Suprapubic skin (tissue), 4 donors: Measurements from ENCODE around the gene PPIL3. TPM values are rescaled to one million over a fixed set of nuclear protein-coding genes. Genes with fewer than 3 reads are reported as not detected.

Experiments used
- DNase-seq, 2 donors: peaks; one replicate each; pipeline ENCODE4 v3.0.0-alpha.2; 2019; ENCODE audit warnings: low spot score in 2 of 2
- H3K27ac ChIP-seq: fragments of 200-600 bp; sonication (generic); one replicate; pipeline ENCODE4 v1.5.1; 2019
- H3K27me3 ChIP-seq: fragments of 200-600 bp; sonication (generic); one replicate; pipeline ENCODE4 v1.5.1; 2019
- H3K36me3 ChIP-seq: fragments of 200-600 bp; sonication (generic); one replicate; pipeline ENCODE4 v1.5.1; 2019
- H3K4me1 ChIP-seq: fragments of 200-600 bp; sonication (generic); one replicate; pipeline ENCODE4 v1.5.1; 2019
- H3K4me3 ChIP-seq: fragments of 200-600 bp; sonication (generic); one replicate; pipeline ENCODE4 v1.5.1; 2019; ENCODE audit warnings: mild to moderate bottlenecking
- H3K9me3 ChIP-seq: fragments of 200-600 bp; sonication (generic); one replicate; pipeline ENCODE4 v1.5.1; 2019
- EP300 ChIP-seq: sonication (generic); formaldehyde crosslinking; IDR thresholded peaks from one replicate; pipeline ENCODE4 v1.6.1; 2017; ENCODE audit warnings: antibody characterized with exemption
- POLR2A ChIP-seq, 2 donors: fragments of 450-650 bp; IDR thresholded peaks; one replicate each; pipeline ENCODE4 v1.6.1; 2017; ENCODE audit warnings: antibody characterized with exemption in 2 of 2, mild to moderate bottlenecking in 2 of 2, moderate library complexity in 2 of 2
- POLR2AphosphoS5 ChIP-seq, 3 donors: sonication (generic); formaldehyde crosslinking; IDR thresholded peaks; one replicate each; pipeline ENCODE4 v1.6.1; 2017; ENCODE audit warnings: antibody characterized with exemption in 3 of 3
- WGBS: methylation state at CpG from one replicate; pipeline ENCODE4 v1.1.5; 2018; 5-methylcytosine and 5-hydroxymethylcytosine counted together
- total RNA-seq, 4 donors: library from RNA; depleted of rRNA; stranded (reverse); fragments of >200 nt; gene quantifications; one replicate each; pipeline ENCODE4 v1.1.0, GENCODE V29; 2016
- TF ChIP-seq, protein P1 (sequence below), 2 donors: fragments of 200-600 bp in 1 of 2; fragments of 450-650 bp in 1 of 2; sonication (generic) in 1 of 2; IDR thresholded peaks; one replicate each; pipeline ENCODE4 v1.5.1; 2016 to 2019; ENCODE audit warnings: antibody characterized with exemption in 2 of 2, mild to moderate bottlenecking in 1 of 2, moderate library complexity in 1 of 2

PPIL3 gene
- total RNA-seq, 4 donors from 2014 or later: 17.4 to 75.8 (median 22.5) TPM

DNA sequence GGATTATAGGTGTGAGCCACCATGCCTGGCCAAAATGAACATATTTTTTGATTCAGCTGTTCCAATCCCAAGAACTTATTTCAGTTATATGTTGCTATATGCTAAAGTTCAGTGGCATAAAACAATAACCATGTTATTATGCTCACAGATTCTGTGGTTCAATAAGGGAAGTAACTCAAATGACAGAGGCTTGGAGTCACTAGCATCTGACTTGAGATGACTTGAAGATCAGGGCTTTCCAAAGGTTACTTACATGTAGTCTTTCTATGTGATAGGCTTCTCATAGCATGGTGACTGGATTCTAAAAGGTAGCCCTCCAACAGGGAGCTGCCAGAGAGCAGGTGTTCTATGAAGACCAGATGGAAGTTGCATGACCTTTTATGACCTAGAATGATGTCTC lies 41.6 kb downstream of the PPIL3 start:
- Histone ChIP-seq H3K4me1 (no peaks in the 10 kb centered on the region), H3K36me3 (peaks cover 11% of the 10 kb centered on the region), H3K27ac (no peak overlapping the region), H3K9me3 (no peaks in the 10 kb centered on the region), H3K4me3 (no peak overlapping the region), H3K27me3 (no peaks in the 10 kb centered on the region)
- no peak for DNase-seq
- TF ChIP-seq POLR2A (IDR thresholded peaks at IDR 0.05): no peak
- no peak for TF ChIP-seq POLR2AphosphoS5 (IDR thresholded peaks at IDR 0.05)
- TF ChIP-seq EP300: no peak
- TF ChIP-seq, protein P1, sequence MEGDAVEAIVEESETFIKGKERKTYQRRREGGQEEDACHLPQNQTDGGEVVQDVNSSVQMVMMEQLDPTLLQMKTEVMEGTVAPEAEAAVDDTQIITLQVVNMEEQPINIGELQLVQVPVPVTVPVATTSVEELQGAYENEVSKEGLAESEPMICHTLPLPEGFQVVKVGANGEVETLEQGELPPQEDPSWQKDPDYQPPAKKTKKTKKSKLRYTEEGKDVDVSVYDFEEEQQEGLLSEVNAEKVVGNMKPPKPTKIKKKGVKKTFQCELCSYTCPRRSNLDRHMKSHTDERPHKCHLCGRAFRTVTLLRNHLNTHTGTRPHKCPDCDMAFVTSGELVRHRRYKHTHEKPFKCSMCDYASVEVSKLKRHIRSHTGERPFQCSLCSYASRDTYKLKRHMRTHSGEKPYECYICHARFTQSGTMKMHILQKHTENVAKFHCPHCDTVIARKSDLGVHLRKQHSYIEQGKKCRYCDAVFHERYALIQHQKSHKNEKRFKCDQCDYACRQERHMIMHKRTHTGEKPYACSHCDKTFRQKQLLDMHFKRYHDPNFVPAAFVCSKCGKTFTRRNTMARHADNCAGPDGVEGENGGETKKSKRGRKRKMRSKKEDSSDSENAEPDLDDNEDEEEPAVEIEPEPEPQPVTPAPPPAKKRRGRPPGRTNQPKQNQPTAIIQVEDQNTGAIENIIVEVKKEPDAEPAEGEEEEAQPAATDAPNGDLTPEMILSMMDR (IDR thresholded peaks at IDR 0.05): no peak

DNA sequence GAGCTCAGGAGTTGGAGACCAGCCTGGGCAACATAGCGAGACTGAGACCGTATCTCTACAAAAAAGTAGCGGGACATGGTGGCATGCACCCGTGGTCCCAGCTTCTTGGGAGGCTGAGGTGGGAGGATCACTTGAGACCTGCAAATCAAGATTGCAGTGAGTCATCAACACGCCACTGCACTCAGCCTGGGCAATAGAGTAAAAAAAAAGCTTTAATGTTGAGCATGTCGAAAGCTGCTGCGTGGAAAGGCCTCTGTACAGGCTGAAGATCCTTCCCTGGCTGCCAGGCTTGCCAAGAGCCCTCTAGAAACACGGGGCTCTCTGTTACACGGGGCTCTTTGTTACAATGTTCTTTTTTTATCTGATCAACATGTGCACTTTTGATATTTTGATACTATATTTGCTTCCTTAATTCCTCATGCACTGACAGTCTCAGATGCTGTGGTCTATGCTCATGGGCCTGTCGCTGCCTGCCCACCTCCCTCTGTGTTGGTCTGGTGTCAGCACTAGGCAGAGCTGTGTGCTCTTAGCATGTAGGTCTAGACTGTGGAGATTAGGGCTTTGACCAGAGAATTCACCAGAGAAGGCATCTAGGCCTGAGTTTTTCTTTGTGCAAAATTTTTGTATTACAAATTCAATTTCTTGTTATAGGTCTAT lies 43.1 kb downstream of the PPIL3 start:
- no peak overlapping the region for H3K27ac ChIP-seq
- H3K4me1 ChIP-seq: no peaks in the 10 kb centered on the region
- no peak overlapping the region for H3K4me3 ChIP-seq
- TF ChIP-seq POLR2A (IDR thresholded peaks at IDR 0.05) (no peak), POLR2AphosphoS5 (IDR thresholded peaks at IDR 0.05) (no peak), EP300 (no peak)
- TF ChIP-seq, protein P1 (IDR thresholded peaks at IDR 0.05): no peak
- 67% methylated on average over 10 of the region's 10 CpGs for WGBS
- no peaks in the 10 kb centered on the region for H3K27me3 ChIP-seq
- no peak for DNase-seq
- H3K36me3 ChIP-seq: no peaks in the 10 kb centered on the region
- H3K9me3 ChIP-seq: no peaks in the 10 kb centered on the region

DNA sequence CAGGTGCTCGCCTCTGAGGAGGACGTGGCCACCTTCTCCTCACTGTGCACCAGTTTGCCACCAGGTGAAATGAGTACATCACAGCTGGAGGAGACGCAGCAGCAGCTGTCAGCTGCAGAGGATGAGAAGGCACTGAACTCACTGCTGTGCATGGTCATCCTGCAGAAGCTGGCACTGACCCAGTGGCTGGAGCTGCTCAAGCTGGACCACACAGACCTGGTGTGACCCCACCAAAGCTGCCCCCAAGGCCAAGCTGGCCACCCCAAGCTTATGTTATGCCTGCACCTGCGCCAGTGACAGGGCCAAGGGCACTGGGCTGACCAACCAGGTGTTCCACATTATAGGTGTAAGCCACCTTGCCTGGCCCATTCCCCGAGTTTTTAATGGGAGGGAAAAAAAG lies 43.7 kb downstream of the PPIL3 start:
- no peak overlapping the region for H3K4me3 ChIP-seq
- no peaks in the 10 kb centered on the region for H3K36me3 ChIP-seq
- H3K27ac ChIP-seq: no peak overlapping the region
- H3K4me1 ChIP-seq: no peaks in the 10 kb centered on the region
- 80% methylated on average over 4 of the region's 5 CpGs for WGBS
- no peak for DNase-seq
- H3K27me3 ChIP-seq: no peaks in the 10 kb centered on the region
- TF ChIP-seq POLR2A (IDR thresholded peaks at IDR 0.05): no peak
- no peak for TF ChIP-seq EP300
- no peak for TF ChIP-seq POLR2AphosphoS5 (IDR thresholded peaks at IDR 0.05)
- TF ChIP-seq, protein P1 (IDR thresholded peaks at IDR 0.05): no peak
- H3K9me3 ChIP-seq: no peaks in the 10 kb centered on the region

DNA sequence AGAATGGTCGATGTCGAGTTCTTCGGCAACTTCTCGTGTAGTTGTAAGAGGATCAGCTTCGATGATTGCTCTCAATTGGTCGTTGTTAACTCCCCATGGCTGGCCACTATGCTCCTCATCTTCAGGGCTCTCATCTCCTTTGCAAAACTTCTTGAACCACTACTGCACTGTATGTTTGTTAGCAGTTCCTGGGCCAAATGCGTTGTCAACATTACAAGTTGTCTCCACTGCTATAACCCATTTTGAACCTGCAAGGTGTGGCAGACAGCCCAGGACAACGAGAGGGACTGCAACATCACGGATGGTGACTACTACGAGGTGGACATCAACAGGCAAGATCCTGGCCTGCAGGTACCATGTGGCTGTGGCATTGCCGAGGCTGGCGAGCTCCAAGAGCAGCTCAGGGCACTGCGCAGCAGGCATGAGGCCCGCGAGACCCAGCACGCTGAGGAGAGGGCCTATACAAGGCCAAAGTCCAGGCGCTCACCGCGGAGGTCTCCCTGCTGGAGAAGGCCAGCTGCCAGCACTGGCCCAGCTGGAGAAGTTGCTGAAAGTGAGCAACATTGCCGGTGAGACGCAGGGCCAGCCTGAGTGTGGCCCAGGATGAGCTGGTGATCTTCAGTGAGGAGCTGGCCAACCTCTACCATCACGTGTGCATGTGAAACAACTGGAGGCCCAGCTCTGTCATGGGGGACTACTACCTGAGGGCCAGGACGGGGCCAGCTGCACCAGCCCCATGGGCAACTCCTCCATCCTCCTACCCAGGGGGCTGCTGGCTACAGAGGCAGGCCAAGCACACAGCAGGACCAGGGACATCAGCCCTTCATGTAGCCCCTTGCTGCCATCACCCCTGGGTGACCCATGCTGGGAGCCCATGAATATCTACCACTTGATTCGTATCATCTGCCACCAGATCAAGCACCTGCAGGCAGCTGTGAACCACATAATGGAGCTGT lies 44.6 kb downstream of the PPIL3 start:
- Histone ChIP-seq H3K9me3 (no peaks in the 10 kb centered on the region), H3K27me3 (no peaks in the 10 kb centered on the region), H3K27ac (no peak overlapping the region), H3K36me3 (no peaks in the 10 kb centered on the region), H3K4me1 (no peaks in the 10 kb centered on the region), H3K4me3 (no peak overlapping the region)
- TF ChIP-seq POLR2AphosphoS5 (IDR thresholded peaks at IDR 0.05) (no peak), POLR2A (IDR thresholded peaks at IDR 0.05) (no peak), EP300 (no peak)
- TF ChIP-seq, protein P1 (IDR thresholded peaks at IDR 0.05): no peak
- WGBS: 95% methylated on average over 16 of the region's 24 CpGs
- DNase-seq: no peak

DNA sequence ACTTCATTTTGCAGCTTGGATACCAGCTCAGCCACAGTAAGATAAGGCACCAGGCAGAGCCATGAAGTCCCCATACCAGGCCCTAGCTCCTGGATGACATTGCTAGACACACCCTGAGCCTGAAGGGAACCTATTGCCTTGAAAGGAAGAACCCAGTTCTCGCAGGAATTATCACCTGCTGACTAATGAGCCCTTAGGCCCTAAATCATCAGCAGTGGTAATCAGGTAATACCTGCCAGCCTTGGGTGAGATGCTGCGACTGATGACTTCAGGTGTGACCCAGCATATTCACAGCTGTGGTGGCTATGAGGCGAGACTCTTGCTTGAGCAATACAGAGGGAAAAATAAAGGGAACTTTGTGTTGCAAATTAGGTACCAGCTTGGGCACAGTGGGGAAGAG lies 49.4 kb downstream of the PPIL3 start:
- no peaks in the 10 kb centered on the region for H3K27me3 ChIP-seq
- 53% methylated on average over 3 of the region's 3 CpGs for WGBS
- no peak overlapping the region for H3K4me3 ChIP-seq
- H3K4me1 ChIP-seq: no peaks in the 10 kb centered on the region
- no peaks in the 10 kb centered on the region for H3K36me3 ChIP-seq
- peaks cover 3% of the 10 kb centered on the region for H3K9me3 ChIP-seq
- no peak for DNase-seq
- TF ChIP-seq POLR2A (IDR thresholded peaks at IDR 0.05) (no peak), POLR2AphosphoS5 (IDR thresholded peaks at IDR 0.05) (no peak), EP300 (no peak)
- TF ChIP-seq, protein P1 (IDR thresholded peaks at IDR 0.05): no peak
- H3K27ac ChIP-seq: no peak overlapping the region
